ENCODE results near the gene NOL6. TPM values are rescaled to one million over a fixed set of nuclear protein-coding genes. Genes with fewer than 3 reads are reported as not detected.
A peak's percentile ranks its signal among the peaks of the same experiment; 100 is the strongest.

Gene NOL6
- total RNA-seq, 2 experiments from 2014 or later: 36.2 to 37.7 TPM

DNA sequence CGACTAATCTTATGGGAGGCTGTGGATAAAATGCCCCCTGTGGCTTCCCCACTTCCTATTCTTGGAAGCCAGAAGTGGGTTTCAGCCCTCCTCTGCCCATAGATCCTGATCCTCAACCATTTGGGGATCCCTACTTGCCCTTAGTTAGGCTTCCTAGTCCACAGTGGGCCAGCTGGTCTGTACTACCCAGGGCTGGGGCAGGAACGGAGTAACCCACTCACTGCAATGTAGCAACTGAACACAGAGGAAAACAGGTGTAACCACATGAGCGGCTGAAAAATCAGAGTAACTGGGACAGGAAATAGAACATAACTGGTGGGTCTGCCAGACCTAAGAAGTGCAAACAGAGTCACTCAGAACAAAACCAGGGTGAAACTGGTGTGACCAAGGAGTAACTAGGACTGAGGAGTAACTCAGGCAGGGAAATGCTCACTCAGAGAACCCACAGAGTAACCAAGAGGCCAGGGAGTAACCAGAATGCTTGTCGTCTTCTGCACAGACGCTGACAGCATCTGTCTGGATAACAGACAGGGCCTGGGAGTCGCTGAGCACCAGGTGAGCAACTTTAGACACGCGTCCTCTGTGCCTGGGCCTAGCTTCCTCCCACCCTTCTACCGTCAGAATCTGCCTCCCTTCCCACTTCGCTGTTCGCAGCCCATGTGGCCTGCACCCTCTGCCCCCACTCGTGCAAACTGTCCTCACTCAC lies 27.3 kb downstream of the NOL6 start:
- H3K9me3 Mint-ChIP-seq: no peaks in the 10 kb centered on the region
- peaks cover 70% of the 10 kb centered on the region for H3K4me1 Mint-ChIP-seq

GRCh38 chr9:33445389-33446239 lies 28.1 kb downstream of the NOL6 start:
- H3K27me3 Mint-ChIP-seq: no peaks in the 10 kb centered on the region
- DNase-seq: peak; percentile 22
- H3K27ac Mint-ChIP-seq: peak overlapping the region; percentile 97
- H3K9me3 Mint-ChIP-seq: no peaks in the 10 kb centered on the region
- H3K36me3 Mint-ChIP-seq (ENCODE audit: low read depth): peaks cover 53% of the 10 kb centered on the region
- POLR2A ChIA-PET: no interaction called here
- H3K4me3 Mint-ChIP-seq: peak overlapping the region; percentile 94
- H3K4me1 Mint-ChIP-seq: peaks cover 71% of the 10 kb centered on the region
- CTCF ChIA-PET: interaction anchor here (0.6 to 4.8 kb wide), 2 partner anchors 26 to 30 kb away, joined by 3 to 19 read pairs; no protein-coding TSS in a partner anchor

More for the DNA sequence above, 27.3 kb downstream of the NOL6 start:
- ChIA-PET POLR2A (interaction anchor here (1.7 kb wide), 1 partner anchor 30 kb away, joined by 9 read pairs; no protein-coding TSS in a partner anchor), CTCF (interaction anchor here (0.8 to 12.3 kb wide), 6 partner anchors 11 to 43 kb away, joined by 3 to 132 read pairs (median 10); partner anchors contain the start of gene NOL6)
- Mint-ChIP-seq H3K27me3 (no peaks in the 10 kb centered on the region), H3K27ac (peak overlapping the region; percentile 97), H3K36me3 (ENCODE audit: low read depth) (peaks cover 51% of the 10 kb centered on the region), H3K4me3 (peak overlapping the region; percentile 94)
- peak; percentile 71 for DNase-seq

DNA sequence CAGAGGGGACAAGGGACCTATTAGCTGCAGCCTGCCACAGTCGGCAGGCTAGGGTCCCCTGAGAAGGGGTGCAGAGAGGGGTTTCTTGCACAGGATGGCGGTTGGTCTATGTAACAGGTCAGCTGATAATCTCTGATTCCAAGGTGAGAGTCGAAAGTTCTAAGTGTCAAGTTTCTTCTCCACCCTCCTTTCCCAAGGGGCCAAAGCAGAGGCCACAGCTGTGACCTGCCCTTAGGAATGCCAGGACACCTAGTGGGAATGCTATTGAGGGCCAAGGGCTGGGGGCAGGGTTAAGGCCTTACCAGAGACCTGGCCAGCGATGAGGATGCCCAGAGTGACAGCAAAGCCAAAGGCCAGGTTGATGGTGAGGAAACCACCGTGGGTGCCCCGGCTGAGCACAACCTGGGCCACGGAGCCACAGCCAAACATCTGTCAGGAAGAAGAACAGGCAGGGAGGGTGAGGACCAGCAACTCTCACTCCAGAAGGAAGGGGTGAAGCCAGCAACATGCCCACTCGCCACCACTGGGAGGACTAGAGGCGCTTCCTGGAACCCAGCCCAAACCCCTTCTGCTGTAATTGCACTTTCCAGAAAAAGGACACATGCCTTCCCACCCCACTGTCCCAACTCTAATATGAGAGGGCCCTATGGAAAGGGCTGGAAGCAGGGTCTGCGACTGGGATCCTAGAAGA lies 30.1 kb downstream of the NOL6 start:
- Mint-ChIP-seq H3K27ac (peak overlapping the region; percentile 26), H3K27me3 (no peaks in the 10 kb centered on the region), H3K4me3 (no peak overlapping the region), H3K36me3 (ENCODE audit: low read depth) (peaks cover 63% of the 10 kb centered on the region), H3K9me3 (no peaks in the 10 kb centered on the region), H3K4me1 (peaks cover 82% of the 10 kb centered on the region)
- DNase-seq: no peak
- CTCF ChIA-PET: interaction anchor here (2.6 to 4.8 kb wide), 2 partner anchors 9 to 28 kb away, joined by 19 to 21 read pairs; no protein-coding TSS in a partner anchor
- POLR2A ChIA-PET: no interaction called here

- Mint-ChIP-seq H3K27ac (no peak overlapping the region), H3K4me3 (no peak overlapping the region), H3K27me3 (no peaks in the 10 kb centered on the region), H3K9me3 (no peaks in the 10 kb centered on the region), H3K4me1 (peaks cover 77% of the 10 kb centered on the region), H3K36me3 (ENCODE audit: low read depth) (peaks cover 63% of the 10 kb centered on the region)
- no peak for DNase-seq
- ChIA-PET POLR2A (no interaction called here), CTCF (interaction anchor here (1.3 to 4.8 kb wide), 3 partner anchors 9 to 31 kb away, joined by 3 to 21 read pairs (median 19); partner anchors contain the start of gene NOL6)
These were observed 30.7 kb downstream of the NOL6 start for GRCh38 chr9:33443047-33443446.

GRCh38 chr9:33442125-33442524 lies 31.6 kb downstream of the NOL6 start:
- H3K36me3 Mint-ChIP-seq (ENCODE audit: low read depth): peaks cover 62% of the 10 kb centered on the region
- no peak overlapping the region for H3K27ac Mint-ChIP-seq
- H3K27me3 Mint-ChIP-seq: no peaks in the 10 kb centered on the region
- H3K9me3 Mint-ChIP-seq: no peaks in the 10 kb centered on the region
- H3K4me1 Mint-ChIP-seq: peaks cover 79% of the 10 kb centered on the region
- H3K4me3 Mint-ChIP-seq: no peak overlapping the region
- no peak for DNase-seq
- POLR2A ChIA-PET: no interaction called here
- CTCF ChIA-PET: interaction anchor here (0.9 to 4.8 kb wide), 6 partner anchors 10 to 32 kb away, joined by 3 to 21 read pairs (median 4); partner anchors contain the start of gene NOL6

GRCh38 chr9:33440609-33441008 lies 33.1 kb downstream of the NOL6 start:
- CTCF ChIA-PET: interaction anchor here (1.2 to 4.8 kb wide), 3 partner anchors 9 to 25 kb away, joined by 3 to 19 read pairs (median 7); no protein-coding TSS in a partner anchor
- POLR2A ChIA-PET: no interaction called here
- no peaks in the 10 kb centered on the region for H3K9me3 Mint-ChIP-seq
- H3K27ac Mint-ChIP-seq: peak overlapping the region; percentile 47
- H3K4me3 Mint-ChIP-seq: no peak overlapping the region
- H3K27me3 Mint-ChIP-seq: no peaks in the 10 kb centered on the region
- H3K36me3 Mint-ChIP-seq (ENCODE audit: low read depth): peaks cover 51% of the 10 kb centered on the region
- H3K4me1 Mint-ChIP-seq: peaks cover 76% of the 10 kb centered on the region
- no peak for DNase-seq

- Mint-ChIP-seq H3K36me3 (ENCODE audit: low read depth) (peaks cover 48% of the 10 kb centered on the region), H3K4me3 (no peak overlapping the region), H3K27ac (peak overlapping the region; percentile 47), H3K27me3 (no peaks in the 10 kb centered on the region), H3K9me3 (no peaks in the 10 kb centered on the region), H3K4me1 (peaks cover 76% of the 10 kb centered on the region)
- ChIA-PET CTCF (interaction anchor here (0.8 to 1.5 kb wide), 3 partner anchors 10 to 19 kb away, joined by 3 to 7 read pairs (median 3); no protein-coding TSS in a partner anchor), POLR2A (no interaction called here)
- DNase-seq: no peak
These were observed 33.5 kb downstream of the NOL6 start for GRCh38 chr9:33440204-33440603.

DNA sequence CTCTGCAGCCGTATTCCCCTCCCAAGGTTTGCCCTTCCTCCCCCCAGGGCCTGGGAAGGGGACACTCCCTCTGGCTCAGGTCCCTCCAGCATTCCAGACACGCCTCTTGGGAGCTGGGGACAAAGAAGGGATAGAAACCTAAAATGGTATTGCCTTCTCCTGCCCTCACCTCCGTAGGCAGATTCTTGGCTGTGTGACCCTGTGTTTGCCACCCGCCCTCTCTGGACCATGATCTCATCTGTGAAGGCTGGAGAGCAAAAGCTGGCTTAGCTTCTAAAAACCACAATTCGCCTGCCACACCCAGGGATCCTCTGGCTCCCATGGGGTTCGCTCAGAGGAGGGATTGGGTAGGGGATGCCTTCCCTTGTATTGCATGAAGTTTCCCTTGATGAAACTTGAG lies 34.0 kb downstream of the NOL6 start:
- no peak for DNase-seq
- Mint-ChIP-seq H3K27ac (no peak overlapping the region), H3K4me3 (no peak overlapping the region), H3K36me3 (ENCODE audit: low read depth) (peaks cover 43% of the 10 kb centered on the region), H3K9me3 (no peaks in the 10 kb centered on the region), H3K4me1 (peaks cover 73% of the 10 kb centered on the region), H3K27me3 (no peaks in the 10 kb centered on the region)
- ChIA-PET POLR2A (no interaction called here), CTCF (interaction anchor here (0.6 to 1.5 kb wide), 5 partner anchors 10 to 27 kb away, joined by 3 to 7 read pairs (median 3); no protein-coding TSS in a partner anchor)

DNA sequence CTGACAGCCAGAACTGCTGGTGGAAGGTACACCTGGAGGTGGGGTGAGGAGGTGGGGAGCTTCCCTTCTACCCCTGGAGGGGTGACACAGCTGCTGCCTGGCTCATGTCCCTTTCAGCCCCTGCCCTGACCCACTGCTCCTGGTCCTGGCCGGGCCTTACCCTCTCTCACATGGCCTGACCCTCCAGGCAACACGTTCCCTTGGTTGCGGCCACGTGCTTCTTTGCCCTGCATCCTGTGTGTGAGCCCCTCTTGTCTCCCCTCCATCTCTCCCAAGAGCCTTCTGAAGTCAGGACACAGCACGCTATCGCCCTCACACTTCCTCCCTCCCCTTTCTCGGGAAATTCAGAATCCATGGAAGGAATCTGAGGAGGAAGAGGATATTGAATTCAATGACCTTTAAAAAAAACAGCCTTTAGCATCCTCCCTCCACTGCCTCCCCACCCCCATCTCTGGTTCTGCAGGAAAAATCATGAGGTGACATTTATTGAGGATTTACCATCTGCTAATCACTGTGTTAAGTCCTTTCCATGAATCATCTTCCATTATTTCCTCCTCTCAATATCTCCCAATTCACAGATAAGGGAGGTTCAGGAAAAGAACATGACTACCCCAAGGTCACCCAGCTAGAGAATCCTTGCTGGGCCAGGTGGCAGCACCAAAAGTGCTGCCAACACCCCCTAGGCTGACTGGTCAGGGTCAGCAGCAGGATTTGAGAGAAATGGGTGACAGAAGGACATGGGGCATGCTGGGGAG lies 34.6 kb downstream of the NOL6 start:
- H3K4me3 Mint-ChIP-seq: no peak overlapping the region
- no peaks in the 10 kb centered on the region for H3K27me3 Mint-ChIP-seq
- DNase-seq: no peak
- H3K27ac Mint-ChIP-seq: no peak overlapping the region
- CTCF ChIA-PET: interaction anchor here (0.6 to 1.5 kb wide), 6 partner anchors 11 to 40 kb away, joined by 3 to 7 read pairs (median 3); no protein-coding TSS in a partner anchor
- peaks cover 39% of the 10 kb centered on the region for H3K36me3 Mint-ChIP-seq (ENCODE audit: low read depth)
- H3K9me3 Mint-ChIP-seq: no peaks in the 10 kb centered on the region
- POLR2A ChIA-PET: no interaction called here
- peaks cover 70% of the 10 kb centered on the region for H3K4me1 Mint-ChIP-seq

- H3K36me3 Mint-ChIP-seq (ENCODE audit: low read depth): peaks cover 30% of the 10 kb centered on the region
- H3K27me3 Mint-ChIP-seq: no peaks in the 10 kb centered on the region
- peaks cover 64% of the 10 kb centered on the region for H3K4me1 Mint-ChIP-seq
- CTCF ChIA-PET: interaction anchor here (0.7 to 1.8 kb wide), 9 partner anchors 10 to 132 kb away, joined by 3 to 8 read pairs (median 4); partner anchors contain the start of gene AQP3
- no peak for DNase-seq
- H3K9me3 Mint-ChIP-seq: no peaks in the 10 kb centered on the region
- peak overlapping the region; percentile 50 for H3K27ac Mint-ChIP-seq
- H3K4me3 Mint-ChIP-seq: no peak overlapping the region
- POLR2A ChIA-PET: no interaction called here
These were observed 35.8 kb downstream of the NOL6 start for GRCh38 chr9:33437898-33438297.

DNA sequence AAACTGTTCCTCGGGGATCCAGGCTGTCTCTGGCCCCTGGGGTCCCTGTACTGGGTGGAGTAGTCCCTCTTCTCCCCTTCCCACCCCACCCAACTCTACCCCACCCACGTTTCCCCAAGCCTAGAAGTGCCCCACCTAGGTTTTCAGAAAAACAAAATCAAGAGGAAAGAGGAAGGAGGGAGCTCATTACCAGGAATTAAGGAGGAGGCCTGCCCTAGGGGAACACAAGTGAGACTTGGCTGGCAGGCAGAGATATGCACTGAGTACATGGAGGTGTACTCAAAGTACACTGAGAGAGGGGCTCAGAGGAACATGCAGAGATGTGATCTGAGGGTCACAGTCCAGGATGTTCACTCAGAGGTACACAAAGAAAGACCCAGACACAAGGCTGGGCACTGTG lies 36.5 kb downstream of the NOL6 start:
- ChIA-PET POLR2A (no interaction called here), CTCF (interaction anchor here (1.2 to 1.8 kb wide), 4 partner anchors 10 to 29 kb away, joined by 4 to 8 read pairs (median 6); partner anchors contain the start of gene AQP3)
- peaks cover 60% of the 10 kb centered on the region for H3K4me1 Mint-ChIP-seq
- H3K27me3 Mint-ChIP-seq: no peaks in the 10 kb centered on the region
- peaks cover 25% of the 10 kb centered on the region for H3K36me3 Mint-ChIP-seq (ENCODE audit: low read depth)
- H3K9me3 Mint-ChIP-seq: no peaks in the 10 kb centered on the region
- H3K4me3 Mint-ChIP-seq: no peak overlapping the region
- peak overlapping the region; percentile 63 for H3K27ac Mint-ChIP-seq
- DNase-seq: no peak

Measured in activated CD4-positive, alpha-beta T cell treated with anti-CD3 and anti-CD28 coated beads, Interleukin-2, amount 10 ng/mL, durations not matched to agents 7 days and 5 days (primary cell).